Skin of body (tissue), 2 donors: Measurements from ENCODE around the gene TEDC1. TPM values are rescaled to one million over a fixed set of nuclear protein-coding genes. Genes with fewer than 3 reads are reported as not detected.
A peak's percentile ranks its signal among the peaks of the same experiment; 100 is the strongest.

ENCODE experiments used
- DNase-seq: peaks from one replicate; lab custom pipeline; 2025; lab: John Stamatoyannopoulos, UW
- total RNA-seq: library from RNA; depleted of rRNA; stranded (reverse); fragments of >200 nt; gene quantifications from one replicate; pipeline ENCODE4 v1.2.3, GENCODE V29; 2014

TEDC1 gene
- total RNA-seq = 5.5 TPM

GRCh38 chr14:105490572-105491365 is at the start of gene TEDC1:
TSS of gene TEDC1 (plus strand) at chr14:105491246. CDS start at chr14:105491376, 130 bp downstream.
- DNase-seq = peak; percentile 100

- DNase-seq = no peak
These were observed 48.9 kb upstream of the TEDC1 start for GRCh38 chr14:105442125-105442524.

DNA sequence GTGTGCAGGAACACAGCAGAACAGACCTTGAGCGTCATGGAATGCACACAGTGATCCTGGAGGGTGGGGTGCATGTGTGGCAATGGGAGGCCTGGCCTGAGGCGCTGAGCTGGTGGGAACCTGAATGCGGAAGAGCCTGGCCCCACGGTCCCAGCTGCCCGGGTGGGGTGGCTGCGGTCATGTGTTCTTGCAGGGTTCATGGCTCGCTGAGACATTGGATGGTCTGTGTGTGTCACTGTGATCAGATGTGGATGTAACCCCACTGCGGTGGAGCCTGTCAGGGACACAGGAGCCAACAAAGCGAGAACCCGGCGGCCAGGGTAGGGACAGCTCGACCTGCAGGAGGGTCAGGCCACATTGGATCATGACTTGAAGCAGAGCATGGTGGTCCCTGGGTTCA is 48.2 kb upstream of the TEDC1 start:
- DNase-seq = no peak

GRCh38 chr14:105444859-105445258 is 46.2 kb upstream of the TEDC1 start:
- DNase-seq = no peak

- DNase-seq = no peak
These were observed 45.8 kb upstream of the TEDC1 start for GRCh38 chr14:105445290-105445689.

GRCh38 chr14:105445901-105446845 is 44.9 kb upstream of the TEDC1 start:
- DNase-seq = no peak

DNA sequence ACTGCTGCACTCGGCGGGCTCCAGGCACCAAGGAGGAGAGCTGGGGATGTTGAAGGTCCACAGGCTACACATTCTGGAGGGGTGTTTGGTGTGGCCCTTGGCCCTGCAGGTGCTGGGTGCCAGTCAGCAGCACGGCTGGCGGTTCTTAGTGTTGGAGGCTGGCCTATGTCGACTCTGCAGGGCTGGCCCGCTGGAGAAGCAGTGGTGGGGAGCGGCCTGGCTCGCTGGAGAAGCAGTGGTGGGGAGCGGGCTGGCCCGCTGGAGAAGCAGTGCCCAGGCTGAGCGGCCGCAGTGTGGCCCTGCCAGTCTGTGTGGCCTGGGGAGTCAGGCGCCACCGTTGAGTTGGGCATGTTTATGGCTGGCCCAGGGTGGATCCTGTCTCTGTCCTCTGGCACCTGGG is 44.1 kb upstream of the TEDC1 start:
- no peak for DNase-seq

DNA sequence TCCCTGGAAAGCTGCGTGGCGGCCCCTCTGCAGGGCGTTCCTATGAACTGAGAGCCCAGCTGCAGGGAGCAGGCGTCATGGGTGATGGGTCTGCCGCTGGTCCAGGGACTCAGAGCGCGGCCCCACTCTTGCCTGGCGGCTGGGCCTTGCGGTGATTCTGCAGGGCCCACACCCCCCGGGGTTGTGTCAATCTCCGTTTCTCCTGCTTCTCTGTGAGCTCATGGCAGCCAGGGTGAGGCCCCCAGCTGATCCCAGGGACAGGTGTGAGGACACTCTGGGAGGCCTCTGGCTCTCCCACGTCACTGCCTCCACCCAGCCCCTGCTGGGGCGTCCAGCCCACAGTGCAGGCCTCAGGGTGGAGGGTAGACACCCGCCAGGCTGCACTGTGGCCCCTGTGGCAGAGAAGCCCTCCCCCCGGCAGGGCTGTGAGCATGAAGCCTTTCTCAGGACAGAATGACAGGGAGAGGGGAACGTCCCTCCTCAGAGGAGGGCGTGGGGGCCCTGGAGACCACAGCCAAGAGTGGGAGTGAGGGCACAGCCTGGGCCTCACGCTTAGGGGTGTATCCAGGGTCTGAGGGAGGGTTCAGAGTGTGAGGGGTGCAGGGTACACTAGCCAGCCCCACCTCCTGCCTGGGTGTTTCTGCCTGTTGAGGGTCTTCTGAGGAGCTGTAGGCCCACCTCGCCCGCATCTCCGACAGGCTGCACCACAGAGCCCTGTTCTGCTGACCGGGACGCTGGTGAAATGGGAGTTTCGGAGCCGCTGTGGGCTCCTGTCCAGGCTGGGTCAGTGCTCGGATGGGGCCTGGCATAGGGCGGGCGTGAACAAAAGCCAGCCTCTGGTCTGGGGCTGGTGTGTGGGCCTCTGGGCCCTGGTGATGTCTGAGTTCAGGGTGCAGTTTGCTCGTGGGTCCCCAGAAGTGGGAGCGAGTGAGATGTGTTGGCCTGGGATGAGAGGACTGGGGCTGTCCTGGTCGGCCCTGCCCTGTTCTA is 43.1 kb upstream of the TEDC1 start:
- DNase-seq = no peak

GRCh38 chr14:105448706-105449111 is 42.3 kb upstream of the TEDC1 start:
- peak; percentile 16 for DNase-seq

- no peak for DNase-seq
These were observed 41.5 kb upstream of the TEDC1 start for GRCh38 chr14:105449276-105450122.

DNA sequence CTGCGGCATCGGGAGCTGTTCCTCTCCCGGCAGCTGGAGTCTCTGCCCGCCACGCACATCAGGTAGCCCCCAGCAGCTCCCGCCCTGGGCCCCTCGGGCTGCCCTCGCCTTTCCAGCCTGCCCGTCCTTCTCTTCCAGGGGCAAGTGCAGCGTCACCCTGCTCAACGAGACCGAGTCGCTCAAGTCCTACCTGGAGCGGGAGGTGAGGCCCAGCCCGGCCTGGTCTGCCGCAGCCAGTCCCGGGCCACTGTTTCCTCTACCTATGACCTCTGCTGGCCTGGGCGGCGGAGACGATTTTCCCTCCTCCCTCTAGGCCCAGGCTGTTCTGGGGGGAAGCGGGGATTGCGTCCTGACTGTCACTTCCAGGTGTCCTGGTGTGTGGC is 40.9 kb upstream of the TEDC1 start:
- no peak for DNase-seq

- DNase-seq = no peak
These were observed 40.0 kb upstream of the TEDC1 start for GRCh38 chr14:105450864-105451720.

DNA sequence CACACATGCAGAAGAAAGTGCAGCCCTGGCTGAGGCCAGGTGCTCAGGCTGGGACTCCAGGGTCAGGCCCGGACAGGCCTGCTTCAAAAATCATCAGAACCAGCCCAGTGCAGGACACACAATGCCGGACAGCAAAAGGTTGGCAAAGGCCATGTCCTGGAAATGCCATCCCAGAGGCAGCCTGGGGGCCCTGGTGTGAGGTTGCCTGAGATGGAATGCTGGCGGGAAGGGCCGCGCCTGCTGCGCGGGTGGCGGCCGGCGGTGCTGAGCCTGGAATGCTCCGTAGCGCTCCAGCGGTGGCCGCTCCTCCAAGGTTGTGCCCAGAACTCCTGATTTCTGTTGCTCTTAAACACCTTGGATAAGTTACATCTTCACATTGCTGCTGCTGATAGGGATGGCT is 38.1 kb upstream of the TEDC1 start:
- no peak for DNase-seq

GRCh38 chr14:105453847-105454246 is 37.2 kb upstream of the TEDC1 start:
- no peak for DNase-seq

GRCh38 chr14:105455086-105455640 is 35.9 kb upstream of the TEDC1 start:
- DNase-seq = no peak

- no peak for DNase-seq
These were observed 35.0 kb upstream of the TEDC1 start for GRCh38 chr14:105455766-105456660.

DNA sequence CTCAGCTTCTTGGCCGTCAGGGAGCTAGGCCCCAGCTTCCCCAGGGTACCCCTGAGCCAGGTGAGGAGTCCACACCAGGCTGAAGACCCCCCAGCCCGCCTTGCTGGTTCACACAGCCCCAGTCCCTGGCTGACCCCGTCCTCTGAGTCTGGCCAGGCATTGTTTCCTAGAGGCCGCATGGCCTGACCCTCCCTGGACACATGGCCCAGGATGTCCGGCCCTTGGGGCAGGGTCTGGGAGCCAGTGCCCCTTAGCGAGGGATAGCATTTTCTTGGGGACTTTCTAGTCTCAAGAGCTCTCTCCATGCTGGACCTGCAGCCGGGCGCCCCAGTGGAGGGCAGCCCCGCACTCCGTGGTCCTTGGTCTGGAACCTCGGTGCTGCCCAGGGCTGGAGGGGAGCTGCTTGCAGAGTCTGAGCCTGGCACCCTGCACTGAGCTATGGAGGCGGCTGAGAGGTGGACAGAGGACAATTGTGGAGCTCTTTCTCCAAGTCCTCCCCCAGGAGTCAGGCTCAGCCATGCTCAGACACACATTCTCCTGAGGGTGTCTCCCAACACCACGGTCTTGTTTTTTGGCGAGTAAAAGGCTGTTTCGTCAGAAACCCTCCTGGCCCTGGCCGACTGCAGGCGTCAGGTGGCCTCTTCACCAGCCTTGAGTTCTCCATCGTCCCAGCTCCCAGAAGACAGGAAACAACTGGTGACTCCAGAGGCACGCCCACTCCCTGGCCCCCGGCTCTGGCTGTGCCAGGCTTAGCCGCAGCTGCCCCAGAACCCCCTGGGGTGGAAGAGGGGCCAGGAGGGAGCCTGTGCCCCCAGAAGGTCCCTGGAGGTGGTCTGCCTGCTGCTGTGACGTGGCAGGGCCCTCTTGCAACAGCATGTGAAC is 34.1 kb upstream of the TEDC1 start:
- no peak for DNase-seq
